ENCODE data around the gene CABLES2.

Gene CABLES2

DNA sequence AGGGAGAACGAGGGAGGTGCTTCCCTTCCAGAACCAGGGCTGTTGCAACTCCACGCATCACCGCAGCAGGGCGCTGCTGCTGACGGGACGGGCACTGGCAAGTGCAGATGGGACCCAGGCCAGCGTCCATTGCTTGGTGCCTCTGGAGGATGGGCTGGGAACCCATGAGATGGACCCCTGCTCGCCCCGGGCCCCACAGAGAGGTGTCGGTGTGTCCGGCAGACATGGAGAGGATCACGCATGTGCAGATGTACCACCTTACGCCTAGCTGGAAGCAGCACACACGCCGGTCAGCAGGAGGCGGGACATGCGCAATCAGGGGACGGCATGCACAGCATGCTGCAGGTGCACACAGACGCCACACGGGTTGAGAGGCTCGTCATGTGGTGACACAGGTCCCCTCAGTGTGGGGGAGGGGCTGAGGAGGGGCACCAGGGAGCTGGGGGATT, 5.7 kb downstream of the CABLES2 start:
- TF ChIP-seq TAF1 (IDR thresholded peaks at IDR 0.05; ENCODE audit: low read depth) (no peak), YY1 (IDR thresholded peaks at IDR 0.05; ENCODE audit: low read depth) (no peak), EP300 (IDR thresholded peaks at IDR 0.05; ENCODE audit: borderline replicate concordance) (no peak), FOXM1 (IDR thresholded peaks at IDR 0.05; ENCODE audit: borderline replicate concordance, low read depth) (no peak), TEAD4 (IDR thresholded peaks at IDR 0.05) (no peak), NFIC (IDR thresholded peaks at IDR 0.05) (no peak), CREB1 (IDR thresholded peaks at IDR 0.05; ENCODE audit: low read depth) (no peak), CEBPB (IDR thresholded peaks at IDR 0.05) (no peak), EGR1 (IDR thresholded peaks at IDR 0.05) (no peak), TCF12 (IDR thresholded peaks at IDR 0.05; ENCODE audit: low read depth) (no peak), ZBTB7A (IDR thresholded peaks at IDR 0.05; ENCODE audit: low read depth) (no peak), RAD21 (IDR thresholded peaks at IDR 0.05; ENCODE audit: low read depth) (no peak)
- TF ChIP-seq, protein P1, sequence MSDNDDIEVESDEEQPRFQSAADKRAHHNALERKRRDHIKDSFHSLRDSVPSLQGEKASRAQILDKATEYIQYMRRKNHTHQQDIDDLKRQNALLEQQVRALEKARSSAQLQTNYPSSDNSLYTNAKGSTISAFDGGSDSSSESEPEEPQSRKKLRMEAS (IDR thresholded peaks at IDR 0.05) = no peak
- TF ChIP-seq, protein P2, sequence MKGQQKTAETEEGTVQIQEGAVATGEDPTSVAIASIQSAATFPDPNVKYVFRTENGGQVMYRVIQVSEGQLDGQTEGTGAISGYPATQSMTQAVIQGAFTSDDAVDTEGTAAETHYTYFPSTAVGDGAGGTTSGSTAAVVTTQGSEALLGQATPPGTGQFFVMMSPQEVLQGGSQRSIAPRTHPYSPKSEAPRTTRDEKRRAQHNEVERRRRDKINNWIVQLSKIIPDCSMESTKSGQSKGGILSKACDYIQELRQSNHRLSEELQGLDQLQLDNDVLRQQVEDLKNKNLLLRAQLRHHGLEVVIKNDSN (IDR thresholded peaks at IDR 0.05) = no peak
- TF ChIP-seq, protein P3, sequence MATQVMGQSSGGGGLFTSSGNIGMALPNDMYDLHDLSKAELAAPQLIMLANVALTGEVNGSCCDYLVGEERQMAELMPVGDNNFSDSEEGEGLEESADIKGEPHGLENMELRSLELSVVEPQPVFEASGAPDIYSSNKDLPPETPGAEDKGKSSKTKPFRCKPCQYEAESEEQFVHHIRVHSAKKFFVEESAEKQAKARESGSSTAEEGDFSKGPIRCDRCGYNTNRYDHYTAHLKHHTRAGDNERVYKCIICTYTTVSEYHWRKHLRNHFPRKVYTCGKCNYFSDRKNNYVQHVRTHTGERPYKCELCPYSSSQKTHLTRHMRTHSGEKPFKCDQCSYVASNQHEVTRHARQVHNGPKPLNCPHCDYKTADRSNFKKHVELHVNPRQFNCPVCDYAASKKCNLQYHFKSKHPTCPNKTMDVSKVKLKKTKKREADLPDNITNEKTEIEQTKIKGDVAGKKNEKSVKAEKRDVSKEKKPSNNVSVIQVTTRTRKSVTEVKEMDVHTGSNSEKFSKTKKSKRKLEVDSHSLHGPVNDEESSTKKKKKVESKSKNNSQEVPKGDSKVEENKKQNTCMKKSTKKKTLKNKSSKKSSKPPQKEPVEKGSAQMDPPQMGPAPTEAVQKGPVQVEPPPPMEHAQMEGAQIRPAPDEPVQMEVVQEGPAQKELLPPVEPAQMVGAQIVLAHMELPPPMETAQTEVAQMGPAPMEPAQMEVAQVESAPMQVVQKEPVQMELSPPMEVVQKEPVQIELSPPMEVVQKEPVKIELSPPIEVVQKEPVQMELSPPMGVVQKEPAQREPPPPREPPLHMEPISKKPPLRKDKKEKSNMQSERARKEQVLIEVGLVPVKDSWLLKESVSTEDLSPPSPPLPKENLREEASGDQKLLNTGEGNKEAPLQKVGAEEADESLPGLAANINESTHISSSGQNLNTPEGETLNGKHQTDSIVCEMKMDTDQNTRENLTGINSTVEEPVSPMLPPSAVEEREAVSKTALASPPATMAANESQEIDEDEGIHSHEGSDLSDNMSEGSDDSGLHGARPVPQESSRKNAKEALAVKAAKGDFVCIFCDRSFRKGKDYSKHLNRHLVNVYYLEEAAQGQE (IDR thresholded peaks at IDR 0.05; ENCODE audit: low read depth) = no peak

DNA sequence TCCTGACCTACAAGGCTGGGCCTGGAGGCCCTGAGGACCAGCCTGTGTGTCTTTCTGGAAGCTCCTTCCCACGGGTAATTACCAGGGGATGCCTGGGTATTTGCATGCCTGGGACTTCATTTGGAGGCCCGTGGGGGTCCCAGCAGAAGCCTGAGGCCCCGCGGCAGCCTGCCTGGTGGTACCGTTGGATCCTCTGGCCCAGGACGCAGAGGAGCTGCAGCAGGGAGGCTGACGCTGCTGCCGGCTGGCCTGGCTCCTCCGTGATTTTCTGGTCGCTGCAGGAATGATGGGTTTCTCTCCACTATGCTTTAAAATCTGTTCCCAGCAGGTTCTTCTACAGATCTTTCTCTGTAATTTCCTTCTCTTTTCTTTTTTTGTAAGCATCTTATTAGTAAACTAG, 6.5 kb downstream of the CABLES2 start:
- TF ChIP-seq, protein P3 (IDR thresholded peaks at IDR 0.05; ENCODE audit: low read depth) = no peak
- TF ChIP-seq FOXM1 (IDR thresholded peaks at IDR 0.05; ENCODE audit: borderline replicate concordance, low read depth) = no peak
- TF ChIP-seq RAD21 (IDR thresholded peaks at IDR 0.05; ENCODE audit: low read depth) = no peak
- TF ChIP-seq ZBTB7A (IDR thresholded peaks at IDR 0.05; ENCODE audit: low read depth) = no peak
- no peak for TF ChIP-seq EGR1 (IDR thresholded peaks at IDR 0.05)
- TF ChIP-seq, protein P1 (IDR thresholded peaks at IDR 0.05) = no peak
- no peak for TF ChIP-seq CREB1 (IDR thresholded peaks at IDR 0.05; ENCODE audit: low read depth)

DNA sequence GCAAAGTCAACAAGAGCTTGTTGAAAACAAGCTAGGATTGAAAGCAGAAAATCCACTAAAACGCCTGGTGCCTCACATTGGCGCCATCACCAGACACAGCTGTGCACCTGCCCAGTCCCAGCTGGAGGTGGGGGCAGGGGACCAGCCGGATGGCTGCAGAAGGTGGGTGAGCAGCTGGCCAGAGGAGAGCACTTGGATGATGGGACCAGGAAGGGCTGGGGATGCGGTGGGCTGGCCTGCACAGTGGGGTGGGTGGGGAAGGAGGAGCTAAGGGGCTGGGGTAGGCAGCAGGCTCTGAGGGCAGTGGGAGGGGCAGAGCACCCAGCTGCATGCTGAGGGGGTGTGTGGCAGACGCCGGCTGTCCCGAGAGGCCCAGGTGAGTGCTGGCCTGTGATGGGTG, 7.1 kb downstream of the CABLES2 start:
- no peak for TF ChIP-seq CEBPB (IDR thresholded peaks at IDR 0.05)
- no peak for TF ChIP-seq EGR1 (IDR thresholded peaks at IDR 0.05)
- TF ChIP-seq, protein P3 (IDR thresholded peaks at IDR 0.05; ENCODE audit: low read depth) = no peak
- TF ChIP-seq FOXM1 (IDR thresholded peaks at IDR 0.05; ENCODE audit: borderline replicate concordance, low read depth) = no peak
- no peak for TF ChIP-seq TEAD4 (IDR thresholded peaks at IDR 0.05)
- TF ChIP-seq, protein P1 (IDR thresholded peaks at IDR 0.05) = no peak
- no peak for TF ChIP-seq EP300 (IDR thresholded peaks at IDR 0.05; ENCODE audit: borderline replicate concordance)
- TF ChIP-seq ZBTB7A (IDR thresholded peaks at IDR 0.05; ENCODE audit: low read depth) = no peak
- no peak for TF ChIP-seq TCF12 (IDR thresholded peaks at IDR 0.05; ENCODE audit: low read depth)
- TF ChIP-seq NFIC (IDR thresholded peaks at IDR 0.05) = no peak
- TF ChIP-seq YY1 (IDR thresholded peaks at IDR 0.05; ENCODE audit: low read depth) = no peak
- TF ChIP-seq CREB1 (IDR thresholded peaks at IDR 0.05; ENCODE audit: low read depth) = no peak
- TF ChIP-seq TAF1 (IDR thresholded peaks at IDR 0.05; ENCODE audit: low read depth) = no peak
- TF ChIP-seq, protein P2 (IDR thresholded peaks at IDR 0.05) = no peak
- no peak for TF ChIP-seq RAD21 (IDR thresholded peaks at IDR 0.05; ENCODE audit: low read depth)

DNA sequence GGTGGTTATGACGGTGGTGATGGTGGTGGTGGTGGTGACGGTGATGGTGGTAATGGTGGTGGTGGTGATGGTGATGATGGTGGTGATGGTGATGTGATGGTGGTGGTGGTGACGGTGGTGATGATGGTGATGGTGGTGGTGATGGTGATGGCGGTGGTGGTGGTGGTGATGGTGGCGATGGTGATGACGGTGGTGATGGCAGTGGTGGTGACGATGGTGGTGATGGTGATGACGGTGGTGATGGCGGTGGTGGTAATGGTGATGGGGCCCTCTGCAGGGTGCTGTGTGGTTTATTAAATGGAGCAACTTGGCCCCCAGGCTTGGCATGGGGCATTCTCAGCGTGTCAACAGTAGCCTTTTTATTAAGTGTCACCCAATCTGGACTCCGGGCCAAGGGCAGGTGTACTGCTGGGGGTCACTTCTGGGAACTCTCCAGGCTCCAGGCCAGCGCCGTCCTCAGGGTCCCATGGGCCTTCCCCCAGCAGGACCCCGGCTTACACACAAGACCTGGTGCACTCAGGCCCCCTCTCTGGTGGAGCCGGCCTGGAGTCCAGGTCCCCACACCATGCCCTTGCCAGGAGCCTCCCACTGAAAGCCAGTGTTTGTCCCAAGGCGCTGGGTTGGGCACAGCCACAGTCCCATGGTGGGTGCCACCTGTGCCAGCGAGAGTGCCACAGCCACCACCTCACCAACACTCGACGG, 8.8 kb downstream of the CABLES2 start:
- no peak for TF ChIP-seq TAF1 (IDR thresholded peaks at IDR 0.05; ENCODE audit: low read depth)
- TF ChIP-seq, protein P3 (IDR thresholded peaks at IDR 0.05; ENCODE audit: low read depth) = no peak
- TF ChIP-seq TEAD4 (IDR thresholded peaks at IDR 0.05) = no peak
- no peak for TF ChIP-seq EP300 (IDR thresholded peaks at IDR 0.05; ENCODE audit: borderline replicate concordance)
- no peak for TF ChIP-seq ZBTB7A (IDR thresholded peaks at IDR 0.05; ENCODE audit: low read depth)
